Transverse colon (tissue), 4 donors: ENCODE measurements around the gene PON3.

Experiments
- CTCF ChIP-seq, 5 experiments: fragments of 200-600 bp in 3 of 5; fragments of 450-650 bp in 2 of 5; sonication (generic) in 3 of 5; IDR thresholded peaks; 1 replicate in 2 of 5; 2 replicates in 3 of 5; pipeline ENCODE4 v1.5.1; 2016 to 2017; ENCODE audit warnings: antibody characterized with exemption in 5 of 5, inconsistent platforms in 3 of 5, mild to moderate bottlenecking in 2 of 5, moderate library complexity in 1 of 5
- EP300 ChIP-seq: sonication (generic); formaldehyde crosslinking; IDR thresholded peaks from one replicate; pipeline ENCODE4 v1.6.1; 2017; ENCODE audit warnings: antibody characterized with exemption, low read depth
- POLR2A ChIP-seq: fragments of 450-650 bp; IDR thresholded peaks from one replicate; pipeline ENCODE4 v1.6.1; 2016; ENCODE audit warnings: antibody characterized with exemption, mild to moderate bottlenecking, moderate library complexity
- POLR2AphosphoS5 ChIP-seq, 3 donors: sonication (generic); formaldehyde crosslinking; IDR thresholded peaks; one replicate each; pipeline ENCODE4 v1.6.1; 2016; ENCODE audit warnings: antibody characterized with exemption in 3 of 3

DNA sequence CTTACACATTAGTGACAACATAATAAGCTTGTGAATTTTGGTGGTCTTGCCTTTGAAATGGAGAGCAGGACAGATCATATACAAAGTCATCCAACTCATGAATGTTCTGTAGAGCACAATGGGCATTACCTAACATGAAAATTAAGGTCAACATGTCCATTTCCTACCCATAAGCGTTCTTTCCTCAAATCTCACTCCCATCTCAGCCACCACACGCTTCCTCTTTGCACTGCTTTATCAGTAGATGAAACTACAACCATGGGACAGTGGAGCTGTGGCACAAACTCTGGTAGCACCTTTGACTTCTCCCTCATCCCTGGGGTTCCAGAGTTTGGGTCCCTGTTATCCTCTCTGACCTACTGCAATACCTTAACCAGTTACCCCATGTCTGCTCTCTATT, 36.4 kb upstream of the PON3 start:
- TF ChIP-seq CTCF (IDR thresholded peaks at IDR 0.05) = no peak
- TF ChIP-seq POLR2A = no peak
- TF ChIP-seq POLR2AphosphoS5 (IDR thresholded peaks at IDR 0.05) = no peak
- no peak for TF ChIP-seq EP300
